NCI-H2227 treated with DMSO at 0.1 percent for 48 hours (cell line): ENCODE data around the gene KIRREL3.
A peak's percentile ranks its signal among the peaks of the same experiment; 100 is the strongest.

Experiments used
- DNase-seq: peaks from one replicate; lab custom pipeline; 2025; lab: John Stamatoyannopoulos, UW

KIRREL3 gene

GRCh38 chr11:126573325-126573978 is 427.1 kb downstream of the KIRREL3 start:
- DNase-seq, result peak; percentile 81

GRCh38 chr11:126570489-126570888 is 430.1 kb downstream of the KIRREL3 start:
- DNase-seq, result no peak

GRCh38 chr11:126567419-126567818 is 433.2 kb downstream of the KIRREL3 start:
- DNase-seq, result no peak

GRCh38 chr11:126564566-126564965 is 436.0 kb downstream of the KIRREL3 start:
- DNase-seq, result no peak

- DNase-seq, result no peak
Observed at GRCh38 chr11:126561327-126561893, 439.2 kb downstream of the KIRREL3 start.

- peak; percentile 2 for DNase-seq
Observed at GRCh38 chr11:126560221-126560620, 440.3 kb downstream of the KIRREL3 start.

GRCh38 chr11:126548581-126549550 is 451.7 kb downstream of the KIRREL3 start:
- DNase-seq, result peak; percentile 3

- no peak for DNase-seq
Observed at GRCh38 chr11:126547691-126548090, 452.9 kb downstream of the KIRREL3 start.

GRCh38 chr11:126547161-126547560 is 453.4 kb downstream of the KIRREL3 start:
- no peak for DNase-seq

- no peak for DNase-seq
Observed at GRCh38 chr11:126546694-126547093, 453.9 kb downstream of the KIRREL3 start.

- DNase-seq, result no peak
Observed at GRCh38 chr11:126546191-126546590, 454.4 kb downstream of the KIRREL3 start.

- no peak for DNase-seq
Observed at GRCh38 chr11:126545057-126545555, 455.5 kb downstream of the KIRREL3 start.

GRCh38 chr11:126544108-126545056 is 456.2 kb downstream of the KIRREL3 start:
- DNase-seq, result peak; percentile 46

- no peak for DNase-seq
Observed at GRCh38 chr11:126543691-126544090, 456.9 kb downstream of the KIRREL3 start.

- DNase-seq, result no peak
Observed at GRCh38 chr11:126542334-126543015, 458.1 kb downstream of the KIRREL3 start.

- no peak for DNase-seq
Observed at GRCh38 chr11:126538071-126538470, 462.5 kb downstream of the KIRREL3 start.

GRCh38 chr11:126537492-126537891 is 463.1 kb downstream of the KIRREL3 start:
- DNase-seq, result no peak

GRCh38 chr11:126534141-126534805 is 466.3 kb downstream of the KIRREL3 start:
- no peak for DNase-seq

GRCh38 chr11:126533560-126533959 is 467.0 kb downstream of the KIRREL3 start:
- DNase-seq, result no peak

GRCh38 chr11:126530416-126530815 is 470.2 kb downstream of the KIRREL3 start:
- no peak for DNase-seq
